IPS-NIHi7 (cell line): ENCODE measurements around the gene P3H2.
"Not testable (repeated sequence)": the region's sequence is repeated elsewhere in the genome, so short reads cannot be mapped to it uniquely, and the experiment has no call there.

ENCODE experiments used
- DNase-seq: peaks from one replicate; pipeline ENCODE4 v3.0.0; 2012; ENCODE audit warnings: mixed read lengths; ENCODE audit errors: extremely low spot score

The P3H2 gene

DNA sequence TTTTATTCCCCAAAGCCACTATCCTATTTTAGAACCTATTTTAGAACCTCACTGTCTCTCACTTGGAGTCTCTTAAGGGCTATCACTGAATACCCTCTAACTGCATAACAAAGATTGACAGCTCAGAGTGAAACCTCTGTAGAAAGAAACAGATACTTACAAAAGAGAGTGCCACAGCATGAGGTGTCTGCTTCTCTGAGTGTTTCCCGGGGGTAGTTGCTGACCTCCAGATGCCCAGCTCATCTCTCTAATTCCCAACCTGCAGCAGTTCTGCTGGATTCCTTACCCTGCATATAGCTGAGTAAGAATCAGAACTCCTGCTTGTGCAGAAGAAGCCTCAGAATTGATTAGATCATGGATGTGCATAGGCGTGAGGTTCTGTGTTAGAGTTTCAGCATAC is 34.5 kb downstream of the P3H2 start:
- DNase-seq, result peak; percentile 60

DNA sequence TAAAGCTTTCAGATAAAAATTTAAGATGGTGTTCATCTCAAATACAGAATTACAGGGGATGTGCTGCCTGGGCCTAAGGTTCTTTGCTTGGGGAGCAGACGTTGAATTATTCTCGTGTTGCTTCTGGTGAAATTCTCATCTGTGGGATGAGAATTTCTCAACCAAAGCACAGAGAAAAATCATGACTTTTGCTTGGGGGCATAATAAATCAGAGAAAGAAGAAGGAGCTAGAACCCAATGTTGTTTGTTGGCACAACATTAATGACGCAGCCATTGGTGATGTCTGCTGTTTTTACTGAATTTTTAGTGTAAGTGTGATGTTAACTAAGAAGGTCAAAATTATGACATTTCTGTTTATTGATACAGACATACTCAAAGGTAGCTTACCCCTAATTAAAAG is 35.7 kb downstream of the P3H2 start:
- no peak for DNase-seq

- DNase-seq, result no peak
Observed at GRCh38 chr3:190083635-190084034, 37.1 kb downstream of the P3H2 start.

GRCh38 chr3:190081389-190081788 is 39.3 kb downstream of the P3H2 start:
- no peak for DNase-seq

DNA sequence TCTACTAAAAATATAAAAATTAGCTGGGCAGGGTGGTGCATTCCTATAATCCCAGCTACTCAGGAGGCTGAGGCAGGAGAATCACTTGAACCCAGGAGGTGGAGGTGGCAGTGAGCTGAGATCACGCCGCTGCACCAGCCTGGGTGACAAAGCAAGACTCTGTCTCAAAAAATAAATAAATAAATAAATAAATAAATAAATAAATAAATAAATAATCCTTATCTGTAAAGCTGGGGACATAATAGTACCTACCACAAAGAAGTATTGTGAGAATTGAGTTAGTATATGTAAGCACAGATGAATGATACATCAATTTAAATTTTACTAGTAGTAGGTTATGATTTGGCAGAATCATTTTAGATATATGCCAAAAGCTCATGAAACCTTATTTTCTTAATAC is 41.5 kb downstream of the P3H2 start:
- not testable (repeated sequence) for DNase-seq

DNA sequence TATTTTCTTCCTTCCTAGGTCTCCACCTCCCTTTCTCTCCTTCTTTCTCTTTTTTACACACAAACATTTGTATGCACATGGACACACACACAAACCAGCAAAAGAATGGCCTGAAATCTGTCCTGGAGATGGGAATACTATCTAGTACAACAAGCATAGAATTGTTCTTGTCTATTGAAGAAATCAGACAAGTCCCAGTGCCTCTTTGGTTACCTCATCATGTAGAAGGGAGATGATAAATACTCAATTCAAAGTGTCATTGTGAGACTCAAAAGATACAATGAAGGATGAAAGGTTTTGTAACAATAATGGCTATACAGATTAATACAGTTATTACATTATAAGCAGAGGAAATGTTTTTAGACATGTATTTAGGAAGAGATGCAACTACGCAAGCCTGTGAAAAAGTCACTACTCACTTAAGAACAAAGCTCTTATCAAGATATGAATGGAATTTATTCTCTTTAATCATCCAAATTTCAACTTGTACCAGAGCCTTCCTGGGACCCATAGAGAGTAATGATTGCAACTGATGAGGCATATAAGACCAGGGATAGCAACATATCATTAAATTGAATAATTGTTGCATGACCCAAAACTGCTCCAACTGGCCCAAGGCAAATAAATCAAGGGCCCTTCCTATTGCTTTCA is 43.2 kb downstream of the P3H2 start:
- DNase-seq, result no peak

DNA sequence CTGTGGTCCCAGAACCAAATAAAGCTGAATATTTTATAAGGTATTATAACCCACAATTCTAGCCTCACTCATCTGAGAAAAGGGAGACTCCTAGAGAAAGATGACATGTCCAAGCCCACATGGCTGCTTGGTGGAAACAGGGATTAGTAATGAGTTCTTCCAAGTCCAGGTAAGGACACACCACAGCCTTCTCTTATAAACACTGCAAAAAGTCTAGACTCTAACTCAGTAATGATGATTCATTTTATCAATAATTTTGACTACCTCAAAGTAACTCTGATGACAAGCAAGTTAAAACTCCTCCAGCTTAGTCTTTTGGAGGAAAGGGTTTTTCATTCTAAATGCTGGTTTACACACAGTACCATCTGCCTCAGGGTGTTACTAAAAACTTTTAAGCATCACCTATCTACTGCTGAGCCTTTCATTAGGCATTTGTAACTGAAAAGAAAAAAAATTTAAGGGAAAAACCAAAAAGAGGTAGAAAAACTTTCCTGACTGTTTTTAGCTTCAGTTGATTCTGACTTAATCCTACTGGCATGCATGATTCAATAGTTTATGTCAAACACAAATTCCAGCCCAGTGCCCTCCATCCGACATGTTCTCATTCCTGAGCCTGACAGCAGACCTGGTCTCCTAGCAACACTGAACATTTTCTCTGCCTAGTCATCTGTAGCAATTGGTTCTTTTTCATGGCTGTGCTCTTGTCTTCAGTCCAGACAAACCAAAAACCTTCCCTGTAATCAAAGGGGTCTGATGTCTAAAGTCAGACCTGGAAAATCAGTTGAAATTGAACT is 43.9 kb downstream of the P3H2 start:
- DNase-seq, result peak; percentile 38

GRCh38 chr3:190076136-190076535 is 44.6 kb downstream of the P3H2 start:
- DNase-seq, result no peak

DNA sequence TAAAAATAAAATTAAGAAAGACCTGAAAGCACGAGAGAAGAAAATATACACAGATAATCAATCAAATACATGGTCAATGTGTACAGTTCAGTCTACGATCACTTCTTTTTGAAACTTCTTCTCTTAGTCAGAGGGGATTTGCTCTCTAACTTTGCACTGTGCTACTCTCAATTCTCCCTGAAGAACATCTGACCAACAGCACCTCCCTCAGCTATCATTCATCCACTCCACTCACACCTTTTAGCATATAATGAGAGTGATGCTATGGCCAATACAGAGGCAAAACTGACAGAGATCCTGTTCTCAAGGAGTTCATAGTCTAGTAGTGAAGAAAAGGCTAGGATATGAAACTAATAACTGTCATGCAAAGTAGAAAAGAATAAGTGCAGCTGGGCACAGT is 45.9 kb downstream of the P3H2 start:
- DNase-seq, result no peak

DNA sequence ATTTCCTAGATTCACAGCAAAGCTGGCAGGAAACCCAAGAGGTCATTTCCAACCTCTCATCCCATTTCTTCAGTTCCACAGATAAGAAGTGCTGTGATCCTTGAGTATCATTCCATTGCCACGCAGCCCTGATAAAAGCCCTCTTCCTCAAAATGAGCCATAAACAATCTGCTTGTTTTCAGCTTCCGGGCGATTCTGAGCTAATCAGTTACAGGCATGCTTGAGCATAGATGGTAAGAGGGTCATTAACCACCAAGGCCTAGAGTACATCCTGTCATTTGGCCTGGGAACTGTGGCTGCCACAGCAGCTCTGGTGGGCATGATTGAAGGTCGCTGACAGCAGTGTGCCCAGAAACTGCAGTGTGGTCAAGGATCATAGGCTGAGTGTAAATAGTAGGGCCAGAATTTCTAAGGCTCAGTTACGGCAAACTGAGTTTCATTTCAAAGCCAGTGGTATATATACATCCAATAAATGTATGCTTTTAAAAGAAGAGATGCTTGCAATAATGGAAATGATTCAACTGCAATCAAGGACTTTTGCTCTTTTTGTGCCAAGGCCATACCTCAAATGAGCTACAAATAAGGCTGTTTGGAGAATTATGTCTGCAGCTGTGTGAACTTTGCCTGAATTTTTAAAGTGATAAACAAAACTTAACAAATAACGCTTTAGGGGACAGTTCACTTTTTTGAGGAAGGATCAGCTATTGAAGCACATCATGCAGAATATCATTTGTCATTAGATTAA is 47.3 kb downstream of the P3H2 start:
- DNase-seq, result no peak

DNA sequence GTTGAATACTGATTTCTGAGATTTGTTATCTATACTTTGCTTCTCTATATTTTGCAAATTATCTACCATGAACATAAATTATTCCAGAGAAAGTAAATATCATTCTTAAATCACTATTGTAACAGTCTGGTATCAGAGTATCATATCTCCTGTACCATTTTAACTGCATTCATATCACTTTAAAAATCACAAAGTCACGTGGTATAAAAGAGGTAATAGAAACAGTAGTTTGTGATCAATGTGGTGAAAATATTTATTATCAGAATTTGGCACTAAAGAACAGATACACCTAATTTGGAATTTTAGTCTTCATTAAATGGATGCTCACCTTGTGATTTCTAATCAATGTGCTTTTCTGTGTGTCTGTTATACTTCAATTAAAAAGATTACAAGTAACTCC is 47.8 kb downstream of the P3H2 start:
- no peak for DNase-seq

DNA sequence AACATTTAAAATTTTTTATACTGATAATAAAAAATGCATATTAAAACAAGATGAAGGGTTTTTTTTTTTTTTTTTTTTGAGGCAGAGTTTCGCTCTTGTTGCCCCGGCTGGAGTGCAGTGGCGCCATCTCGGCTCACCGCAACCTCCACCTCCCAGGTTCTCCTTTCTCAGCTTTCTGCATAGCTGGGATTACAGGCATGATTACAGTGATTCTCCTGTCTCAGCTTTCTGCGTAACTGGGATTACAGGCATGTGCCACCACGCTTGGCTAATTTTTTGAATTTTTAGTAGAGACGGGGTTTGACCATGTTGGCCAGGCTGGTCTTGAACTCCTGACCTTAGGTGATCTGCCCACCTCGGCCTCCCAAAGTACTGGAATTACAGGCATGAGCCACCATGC is 48.8 kb downstream of the P3H2 start:
- not testable (repeated sequence) for DNase-seq

GRCh38 chr3:190070622-190071347 is 49.9 kb downstream of the P3H2 start:
- no peak for DNase-seq

- no peak for DNase-seq
Observed at GRCh38 chr3:190065204-190065603, 55.5 kb downstream of the P3H2 start.

- DNase-seq, result no peak
Observed at GRCh38 chr3:190064659-190065058, 56.0 kb downstream of the P3H2 start.

DNA sequence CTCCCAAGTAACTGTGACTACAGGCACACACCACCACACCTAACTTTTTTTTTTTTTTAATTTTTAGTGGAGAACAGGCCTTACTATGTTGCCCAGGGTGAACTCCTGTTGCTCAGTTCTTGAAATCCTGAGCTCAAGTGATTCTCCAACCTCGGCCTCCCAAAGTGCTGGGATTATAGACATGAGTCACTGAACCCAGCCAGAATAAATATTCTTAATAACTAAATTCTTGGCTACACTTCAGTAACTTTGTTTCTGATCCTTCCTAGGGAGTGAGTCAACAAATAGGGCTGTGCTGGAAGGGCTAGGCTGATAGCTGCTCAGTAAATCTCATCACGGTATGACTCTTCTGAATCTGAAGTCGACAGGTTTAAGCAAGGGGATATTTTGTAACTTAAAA is 56.6 kb downstream of the P3H2 start:
- no peak for DNase-seq

- no peak for DNase-seq
Observed at GRCh38 chr3:190063490-190063889, 57.2 kb downstream of the P3H2 start.

DNA sequence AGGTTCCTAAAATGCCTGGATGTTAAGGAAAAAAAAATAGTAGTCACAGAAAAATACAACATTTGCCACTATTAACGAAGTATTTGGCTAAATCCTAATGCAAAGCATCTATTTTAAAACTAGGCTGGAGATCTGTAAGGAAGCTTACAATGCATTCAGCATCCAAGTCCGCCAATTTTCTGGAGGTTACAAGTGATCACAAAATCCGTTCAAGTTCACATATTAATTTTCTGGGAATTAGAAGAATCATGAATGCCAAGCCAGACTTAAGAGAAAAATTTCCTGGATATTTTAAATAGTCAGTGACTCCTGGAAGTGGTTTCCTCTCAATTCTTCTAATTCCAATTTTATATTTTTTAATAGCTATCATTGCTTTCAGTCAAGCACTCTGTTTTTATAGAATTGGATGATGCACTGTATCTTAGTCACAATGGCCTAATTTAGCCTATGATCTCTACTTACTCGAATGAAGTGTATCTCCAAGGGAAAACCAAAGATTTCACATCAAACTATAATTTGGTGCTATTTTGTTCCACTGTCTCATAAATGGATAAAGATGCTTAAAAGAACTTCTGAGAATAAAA is 60.4 kb downstream of the P3H2 start:
- no peak for DNase-seq

DNA sequence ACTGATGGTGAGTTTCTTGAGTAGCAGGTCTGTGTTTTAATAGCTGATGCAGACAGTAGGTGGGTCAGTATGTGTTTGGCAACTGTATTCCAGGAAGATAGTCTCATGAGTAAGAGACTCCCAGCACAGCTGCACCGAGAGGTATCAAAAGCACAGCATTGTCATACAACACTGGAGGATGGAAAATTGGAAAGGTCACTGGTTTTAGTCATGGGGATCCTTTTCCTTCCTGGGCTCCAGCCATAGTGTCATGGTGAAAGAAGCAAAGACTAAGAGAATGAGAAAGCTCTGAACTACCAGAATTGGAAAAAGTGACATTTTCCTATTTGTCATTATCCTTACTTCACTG is 61.5 kb downstream of the P3H2 start:
- DNase-seq, result no peak

DNA sequence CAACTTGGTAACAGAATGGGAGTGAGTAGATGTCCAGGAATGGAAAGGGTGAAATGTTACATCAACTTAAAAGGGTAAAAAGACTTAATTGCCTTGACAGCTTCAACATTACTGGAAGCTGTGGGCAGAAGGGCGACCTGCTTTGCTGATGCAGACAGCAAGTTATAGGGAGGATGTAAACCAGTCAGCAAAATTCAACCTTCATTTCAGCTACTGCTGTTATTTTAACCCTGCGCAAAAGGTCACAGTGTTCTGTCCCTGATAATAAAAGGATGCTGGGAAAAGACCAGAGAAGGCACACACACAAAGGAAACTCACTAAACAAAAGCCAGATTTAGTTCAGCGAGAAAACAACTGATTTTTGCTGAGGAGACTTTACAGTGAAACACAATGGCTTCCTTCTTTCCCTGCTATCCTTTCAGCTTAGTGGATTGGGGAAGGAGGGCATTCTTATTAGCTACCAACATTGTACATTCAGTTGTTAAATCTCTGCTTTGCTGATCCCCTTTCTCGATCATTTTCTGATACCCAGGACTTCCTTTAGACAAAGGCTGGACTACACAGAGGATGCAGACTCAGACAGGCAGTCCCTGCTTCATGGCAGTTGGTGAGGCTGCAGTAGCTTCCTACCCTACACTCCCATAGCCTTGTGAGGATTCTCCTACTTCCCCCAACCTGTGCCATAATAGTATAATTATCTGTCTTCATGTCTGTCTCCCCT is 62.0 kb downstream of the P3H2 start:
- DNase-seq, result no peak

DNA sequence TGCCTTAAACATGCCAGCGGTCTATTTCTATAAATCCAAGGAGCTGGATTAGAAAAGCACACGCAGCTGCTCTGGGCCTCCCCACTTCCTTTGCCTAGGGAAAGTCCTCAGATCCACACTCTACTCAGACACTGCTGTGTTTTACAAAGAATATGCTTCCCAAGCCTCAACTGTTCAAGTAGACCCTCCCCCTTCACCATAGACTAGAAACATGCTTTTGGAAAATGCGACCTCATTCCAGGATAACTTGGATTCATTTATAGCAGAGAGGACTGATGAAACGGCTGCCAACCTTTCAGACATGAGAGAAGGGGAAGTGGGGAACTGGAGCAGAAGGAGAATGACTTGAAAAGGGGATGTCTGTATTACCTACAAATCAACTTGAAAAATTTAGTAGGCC is 64.0 kb downstream of the P3H2 start:
- DNase-seq, result no peak
